Testis (tissue), 3 donors: ENCODE data around the gene AADACL2. TPM values are rescaled to one million over a fixed set of nuclear protein-coding genes. Genes with fewer than 3 reads are reported as not detected.

Experiments
- DNase-seq: peaks from one replicate; pipeline ENCODE4 v3.0.0-alpha.2; 2019
- H3K27ac ChIP-seq, 2 donors: fragments of 200-600 bp; sonication (generic); one replicate each; pipeline ENCODE4 v1.5.1; 2019
- H3K27me3 ChIP-seq: fragments of 200-600 bp; sonication (generic); one replicate; pipeline ENCODE4 v1.5.1; 2019
- H3K36me3 ChIP-seq: fragments of 200-600 bp; sonication (generic); one replicate; pipeline ENCODE4 v1.5.1; 2017; ENCODE audit warnings: low read depth; ENCODE audit errors: missing control alignments
- H3K4me1 ChIP-seq: fragments of 200-600 bp; sonication (generic); one replicate; pipeline ENCODE4 v1.5.1; 2019
- H3K4me3 ChIP-seq, 2 donors: fragments of 200-600 bp; sonication (generic); one replicate each; pipeline ENCODE4 v1.5.1; 2017 to 2019
- H3K9me3 ChIP-seq: fragments of 200-600 bp; sonication (generic); one replicate; pipeline ENCODE4 v1.5.1; 2017
- POLR2A ChIP-seq: fragments of 450-650 bp; IDR thresholded peaks from one replicate; pipeline ENCODE4 v1.6.1; 2017; ENCODE audit warnings: antibody characterized with exemption, mild to moderate bottlenecking, moderate library complexity
- WGBS, 2 donors: methylation state at CpG; one replicate each; pipeline ENCODE4 v1.1.5; 2018; 5-methylcytosine and 5-hydroxymethylcytosine counted together
- intact Hi-C: fragments of 100-400 bp; cut with DNase I; formaldehyde crosslinking; loops from one replicate; pipeline ENCODE4 v1.15.1; 2023; ENCODE audit warnings: low total_unique reads
- polyA plus RNA-seq: library from polyadenylated mRNA; stranded (reverse); fragments of 350-450 nt; fragmentation: Illumina TruSeq; extraction: RNeasy Lipid Tissue Mini Kit (QIAGEN cat#74804); gene quantifications from one replicate; pipeline ENCODE4 v1.2.3, GENCODE V29; 2014; ENCODE audit warnings: low read depth, low replicate concordance; ENCODE audit not compliant: insufficient read depth
- total RNA-seq, 2 donors: library from RNA; depleted of rRNA; stranded (reverse); fragments of >200 nt; gene quantifications; one replicate each; pipeline ENCODE4 v1.2.3, GENCODE V29; 2016
- TF ChIP-seq, protein P1 (sequence below), 3 experiments: fragments of 450-650 bp in 2 of 3; fragments of 200-600 bp in 1 of 3; sonication (generic) in 1 of 3; IDR thresholded peaks; one replicate each; pipeline ENCODE4 v1.5.1; 2016 to 2019; ENCODE audit warnings: antibody characterized with exemption in 3 of 3, mild to moderate bottlenecking in 2 of 3, moderate library complexity in 1 of 3

AADACL2 gene
- total and polyA plus RNA-seq, 3 donors from 2014 or later, result 0.36 TPM; not detected in 2

DNA sequence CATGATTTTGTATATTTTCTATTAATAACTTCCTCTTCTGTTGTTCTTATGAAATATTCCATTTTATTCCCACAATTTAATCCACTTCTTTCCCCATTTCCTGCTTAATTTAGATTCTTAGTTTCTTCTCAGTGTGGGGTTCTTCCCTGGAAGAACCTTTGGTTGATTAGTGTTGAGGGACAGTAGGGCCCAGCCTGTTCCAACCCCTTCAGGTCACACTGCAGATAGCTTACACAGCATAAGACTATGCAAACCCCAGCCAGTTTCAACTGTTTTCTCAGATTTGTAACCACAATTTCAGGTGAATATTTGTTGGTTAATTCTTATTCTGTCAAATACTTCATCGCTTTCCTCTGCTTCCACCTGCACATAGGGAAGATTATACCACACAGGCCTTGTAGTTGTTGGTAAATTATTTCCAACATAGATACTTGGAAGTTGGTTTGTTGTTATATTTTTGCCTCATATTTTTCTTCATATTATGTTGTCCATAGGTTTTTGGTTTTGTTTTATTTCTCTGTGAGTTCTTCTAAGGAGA lies 34.7 kb downstream of the AADACL2 start:
- H3K4me3 ChIP-seq, result no peak overlapping the region
- WGBS, 2 donors, result 43 to 100% methylated on average over 1 of the region's 1 CpG
- intact Hi-C loops, result no loop called here

DNA sequence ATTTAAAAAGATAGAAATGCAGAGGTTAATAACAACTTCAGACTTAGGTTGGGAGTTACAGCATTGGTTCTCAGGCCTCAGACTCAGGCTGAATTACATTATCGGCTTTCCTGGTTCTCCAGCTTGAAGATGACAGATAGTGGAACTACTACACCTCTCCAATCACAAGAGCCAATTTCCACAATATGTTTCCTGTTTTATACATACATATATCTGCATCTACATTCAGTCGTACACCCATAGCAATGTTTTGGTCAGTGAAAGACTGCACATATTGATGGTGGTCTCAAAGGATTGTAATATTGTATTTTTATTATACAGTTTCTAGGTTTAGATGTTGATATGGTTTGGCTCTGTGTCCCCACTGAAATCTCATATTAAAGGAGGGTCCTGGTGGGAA lies 35.4 kb downstream of the AADACL2 start:
- H3K4me1 ChIP-seq, result peaks cover 17% of the 10 kb centered on the region
- H3K36me3 ChIP-seq, result no peaks in the 10 kb centered on the region
- DNase-seq, result no peak
- no peak overlapping the region for H3K4me3 ChIP-seq
- no peaks in the 10 kb centered on the region for H3K9me3 ChIP-seq
- WGBS, 2 donors, result 93 to 97% methylated on average over 2 of the region's 2 CpGs
- H3K27me3 ChIP-seq, result no peaks in the 10 kb centered on the region
- peak overlapping the region in 1 of 2 donors; percentile 40 for H3K27ac ChIP-seq
- intact Hi-C loops, result no loop called here
- TF ChIP-seq, protein P1, sequence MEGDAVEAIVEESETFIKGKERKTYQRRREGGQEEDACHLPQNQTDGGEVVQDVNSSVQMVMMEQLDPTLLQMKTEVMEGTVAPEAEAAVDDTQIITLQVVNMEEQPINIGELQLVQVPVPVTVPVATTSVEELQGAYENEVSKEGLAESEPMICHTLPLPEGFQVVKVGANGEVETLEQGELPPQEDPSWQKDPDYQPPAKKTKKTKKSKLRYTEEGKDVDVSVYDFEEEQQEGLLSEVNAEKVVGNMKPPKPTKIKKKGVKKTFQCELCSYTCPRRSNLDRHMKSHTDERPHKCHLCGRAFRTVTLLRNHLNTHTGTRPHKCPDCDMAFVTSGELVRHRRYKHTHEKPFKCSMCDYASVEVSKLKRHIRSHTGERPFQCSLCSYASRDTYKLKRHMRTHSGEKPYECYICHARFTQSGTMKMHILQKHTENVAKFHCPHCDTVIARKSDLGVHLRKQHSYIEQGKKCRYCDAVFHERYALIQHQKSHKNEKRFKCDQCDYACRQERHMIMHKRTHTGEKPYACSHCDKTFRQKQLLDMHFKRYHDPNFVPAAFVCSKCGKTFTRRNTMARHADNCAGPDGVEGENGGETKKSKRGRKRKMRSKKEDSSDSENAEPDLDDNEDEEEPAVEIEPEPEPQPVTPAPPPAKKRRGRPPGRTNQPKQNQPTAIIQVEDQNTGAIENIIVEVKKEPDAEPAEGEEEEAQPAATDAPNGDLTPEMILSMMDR (IDR thresholded peaks at IDR 0.05), result no peak
- no peak for TF ChIP-seq POLR2A

More for the DNA sequence above, 34.7 kb downstream of the AADACL2 start:
- TF ChIP-seq, protein P1 (IDR thresholded peaks at IDR 0.05), result no peak
- TF ChIP-seq POLR2A, result no peak
- Histone ChIP-seq H3K36me3 (no peaks in the 10 kb centered on the region), H3K27ac (no peak overlapping the region), H3K27me3 (no peaks in the 10 kb centered on the region), H3K4me1 (peaks cover 17% of the 10 kb centered on the region), H3K9me3 (no peaks in the 10 kb centered on the region)
- DNase-seq, result no peak

DNA sequence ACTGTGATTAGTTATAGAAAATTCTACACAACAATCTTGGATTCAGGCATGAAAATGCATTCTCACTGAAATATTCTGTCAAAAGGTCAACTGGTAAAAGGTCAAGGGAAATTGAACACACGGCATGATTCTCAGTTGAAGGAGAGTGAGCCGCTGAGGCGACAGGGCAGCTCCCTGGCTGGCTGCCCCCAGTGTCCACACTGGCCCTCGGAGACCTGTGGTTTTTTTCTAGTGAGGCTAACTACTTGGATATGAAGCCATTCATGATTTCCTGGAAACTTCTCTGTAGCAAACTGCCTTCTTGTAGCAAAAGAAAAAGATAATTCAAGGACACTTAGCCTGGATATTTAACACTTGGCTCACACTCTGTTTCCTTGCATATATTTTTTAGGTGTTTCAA lies 37.2 kb downstream of the AADACL2 start:
- H3K27ac ChIP-seq, result peak overlapping the region in 1 of 2 donors; percentile 40
- WGBS, 2 donors, result 22 to 23% methylated on average over 4 of the region's 4 CpGs
- intact Hi-C loops, result no loop called here
- peaks cover 17% of the 10 kb centered on the region for H3K4me1 ChIP-seq
- no peaks in the 10 kb centered on the region for H3K9me3 ChIP-seq
- no peaks in the 10 kb centered on the region for H3K27me3 ChIP-seq
- no peaks in the 10 kb centered on the region for H3K36me3 ChIP-seq
- H3K4me3 ChIP-seq, result no peak overlapping the region
- TF ChIP-seq, protein P1 (IDR thresholded peaks at IDR 0.05), result no peak
- no peak for TF ChIP-seq POLR2A
- peak; percentile 55 for DNase-seq

DNA sequence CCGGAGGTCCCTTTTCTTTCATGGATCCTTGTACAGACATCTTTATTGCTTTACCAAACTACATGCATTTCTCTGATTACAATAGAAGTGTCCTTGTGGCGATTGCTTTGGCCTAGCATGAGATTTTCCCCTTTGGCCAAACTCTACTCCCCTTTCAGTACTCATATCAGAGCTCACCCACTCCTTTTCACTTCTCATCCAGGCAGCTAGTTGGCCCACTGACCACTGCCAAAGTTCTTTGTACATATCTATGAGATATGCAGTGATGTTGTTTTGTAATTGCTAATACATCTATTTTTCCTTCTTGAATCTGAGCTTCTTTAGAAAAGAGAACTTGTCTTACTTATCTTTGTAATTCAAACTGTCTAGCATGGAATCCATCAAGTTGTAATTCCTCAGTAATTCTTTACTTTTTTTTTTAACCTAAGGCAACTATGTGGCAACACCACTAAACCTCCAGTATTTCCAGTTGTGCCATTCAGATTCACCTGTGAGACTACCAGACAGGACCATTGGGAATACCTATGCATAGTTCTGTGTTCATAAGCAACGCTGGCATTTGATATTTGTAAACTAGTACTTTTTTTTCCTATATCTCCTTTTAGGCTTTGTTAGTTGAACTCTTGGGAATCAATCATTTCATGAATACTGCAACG lies 39.2 kb downstream of the AADACL2 start:
- H3K9me3 ChIP-seq, result no peaks in the 10 kb centered on the region
- H3K27me3 ChIP-seq, result no peaks in the 10 kb centered on the region
- whole genome bisulfite sequencing, 2 donors, result 86 to 87% methylated on average over 4 of the region's 4 CpGs
- no peak for DNase-seq
- no peaks in the 10 kb centered on the region for H3K36me3 ChIP-seq
- intact Hi-C loops, result no loop called here
- peaks cover 17% of the 10 kb centered on the region for H3K4me1 ChIP-seq
- no peak overlapping the region for H3K27ac ChIP-seq
- H3K4me3 ChIP-seq, result no peak overlapping the region
- TF ChIP-seq, protein P1 (IDR thresholded peaks at IDR 0.05), result no peak
- no peak for TF ChIP-seq POLR2A

DNA sequence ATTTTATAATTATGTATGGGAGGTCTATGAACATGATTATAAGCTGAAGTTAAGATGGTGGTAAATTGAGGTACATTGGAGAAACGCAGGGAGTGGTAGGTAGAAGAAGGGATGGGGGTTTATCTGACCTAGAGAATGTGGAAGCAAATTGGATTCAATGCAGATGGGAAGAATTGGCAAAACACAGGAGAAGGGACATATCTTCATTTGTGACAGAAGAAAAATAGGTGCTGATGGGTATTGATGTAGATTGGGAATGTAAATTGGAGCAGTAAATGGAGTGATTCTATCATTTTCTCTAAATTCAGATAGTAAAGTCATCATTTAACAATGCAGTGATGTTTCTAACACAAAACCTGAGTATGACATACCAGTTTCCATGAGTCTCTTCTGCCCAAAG lies 40.5 kb downstream of the AADACL2 start:
- no peak overlapping the region for H3K27ac ChIP-seq
- no peaks in the 10 kb centered on the region for H3K27me3 ChIP-seq
- intact Hi-C loops, result no loop called here
- TF ChIP-seq, protein P1 (IDR thresholded peaks at IDR 0.05), result no peak
- no peak for TF ChIP-seq POLR2A
- H3K4me1 ChIP-seq, result peaks cover 17% of the 10 kb centered on the region
- WGBS, 2 donors, result 97 to 98% methylated on average over 1 of the region's 1 CpG
- H3K36me3 ChIP-seq, result no peaks in the 10 kb centered on the region
- H3K9me3 ChIP-seq, result no peaks in the 10 kb centered on the region
- H3K4me3 ChIP-seq, result no peak overlapping the region
- DNase-seq, result no peak
